Dedifferentiated amniotic fluid mesenchymal stem cell (primary cell): ENCODE results near the gene LONRF2.

ENCODE experiments used
- DNase-seq: peaks from one replicate; pipeline ENCODE4 v3.0.0-alpha.2; 2016; ENCODE audit errors: extremely low spot score

LONRF2 gene

DNA sequence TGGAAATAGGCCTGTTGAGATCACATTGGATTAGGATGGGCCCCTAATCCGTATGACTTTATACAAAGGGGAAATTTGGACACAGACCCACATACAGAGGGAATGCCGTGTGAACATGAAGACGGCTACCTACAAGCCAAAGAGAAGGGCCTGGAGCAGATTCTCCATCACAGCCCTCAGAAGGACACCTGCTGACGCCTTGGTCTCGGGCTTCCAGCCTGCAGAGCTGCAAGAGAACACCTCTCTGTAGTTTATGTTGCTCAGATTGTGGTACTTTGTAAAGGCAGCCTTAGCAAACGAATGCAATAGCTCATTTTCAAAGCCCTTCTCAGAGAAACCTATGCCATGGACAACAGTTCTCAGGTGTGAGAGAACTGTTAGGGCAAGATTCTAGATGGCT, 86.1 kb downstream of the LONRF2 start:
- DNase-seq = no peak

DNA sequence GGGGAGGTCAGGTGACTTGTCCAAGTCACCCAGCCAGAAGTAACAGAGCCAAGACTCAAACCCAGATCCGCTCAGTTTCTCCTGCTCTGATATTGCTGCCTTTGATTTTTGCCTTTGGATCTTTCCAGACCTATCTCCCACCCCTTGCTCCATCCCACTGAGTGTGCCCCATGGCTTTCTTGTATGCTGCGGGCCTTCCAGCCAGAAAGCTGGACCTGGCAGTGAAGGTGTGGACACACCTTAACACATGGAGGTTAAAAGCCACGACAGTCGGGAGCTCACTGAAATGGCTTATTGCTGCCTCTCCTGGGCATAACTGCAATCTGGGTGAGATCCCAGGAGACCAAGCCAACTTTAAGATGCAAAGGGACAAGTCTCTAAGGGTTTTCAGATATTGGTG, 86.7 kb downstream of the LONRF2 start:
- DNase-seq = no peak

DNA sequence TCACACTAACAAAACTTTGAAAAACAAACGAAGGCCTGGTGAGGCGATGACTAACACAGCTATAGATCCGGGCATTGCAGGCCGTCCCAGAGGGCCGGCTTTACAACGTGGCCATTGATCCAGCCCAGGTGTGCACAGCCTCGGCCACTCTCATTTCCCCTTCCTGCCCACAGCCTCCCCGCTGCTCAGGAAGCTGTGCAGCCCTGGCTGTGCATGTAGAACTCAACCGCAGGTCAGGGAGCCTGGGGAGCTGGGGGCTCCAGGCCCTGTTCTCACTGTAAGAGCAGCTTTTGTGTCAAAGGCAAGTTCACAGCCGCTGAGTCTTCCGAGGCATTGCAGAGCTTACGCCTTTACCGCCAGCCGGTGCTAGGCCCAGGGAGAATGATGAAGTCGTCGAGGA, 87.2 kb downstream of the LONRF2 start:
- DNase-seq = no peak

DNA sequence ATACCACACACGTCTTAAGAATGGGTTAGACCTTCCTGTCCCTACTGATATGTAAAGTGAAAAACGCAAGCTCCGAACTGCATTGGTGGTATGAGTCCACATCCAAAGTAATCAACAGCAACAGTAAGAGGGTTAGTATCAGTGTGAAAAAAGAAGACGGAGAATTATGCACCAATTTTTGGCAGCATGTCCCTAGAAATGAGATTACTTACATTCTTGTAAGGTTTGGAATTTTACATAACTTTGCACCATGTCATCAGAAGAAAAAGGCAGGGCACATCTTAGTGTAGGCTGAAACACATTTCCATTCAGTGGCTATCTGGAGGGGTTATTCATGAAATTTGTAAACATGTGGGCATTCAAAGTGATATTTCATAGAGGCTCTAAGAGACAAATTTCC, 88.2 kb downstream of the LONRF2 start:
- DNase-seq = peak; percentile 54

DNA sequence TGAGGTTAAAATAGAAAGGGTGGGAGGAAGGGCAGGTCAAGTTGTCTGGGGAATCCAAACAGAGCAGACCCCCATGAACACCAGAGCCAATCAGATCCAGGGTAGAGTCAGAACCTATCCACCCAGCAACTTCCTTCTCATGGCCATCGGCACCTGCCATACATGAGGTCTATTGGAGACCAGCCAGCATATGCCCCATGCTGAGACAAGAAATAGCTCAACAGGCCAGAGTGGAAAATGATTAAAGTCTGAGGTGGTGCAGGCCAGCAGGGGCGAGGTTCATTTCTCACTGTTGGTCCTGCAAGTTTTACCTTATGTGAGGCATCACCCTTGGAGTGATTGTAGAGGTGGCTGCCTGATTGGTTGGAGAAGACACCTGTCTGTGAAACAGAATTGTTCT, 89.2 kb downstream of the LONRF2 start:
- no peak for DNase-seq

DNA sequence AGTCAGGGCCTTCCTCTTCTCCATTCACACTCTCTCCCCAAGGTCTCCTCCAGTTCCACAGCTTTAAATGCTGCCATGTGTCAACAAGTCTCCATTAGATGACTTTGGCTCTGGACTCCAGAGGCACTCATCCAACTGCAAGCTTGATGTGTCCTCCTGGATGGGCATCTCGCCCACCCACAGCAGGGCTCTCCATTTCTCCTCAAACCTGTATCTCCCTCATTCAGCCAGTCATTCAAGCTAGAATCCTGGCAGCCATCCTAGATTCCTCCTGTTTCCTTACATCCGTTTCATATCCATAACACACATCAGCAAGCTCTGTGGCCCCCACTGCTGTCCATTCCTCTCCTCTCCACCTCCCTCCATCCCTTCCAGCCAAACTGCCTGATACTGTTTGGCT, 91.5 kb downstream of the LONRF2 start:
- no peak for DNase-seq

DNA sequence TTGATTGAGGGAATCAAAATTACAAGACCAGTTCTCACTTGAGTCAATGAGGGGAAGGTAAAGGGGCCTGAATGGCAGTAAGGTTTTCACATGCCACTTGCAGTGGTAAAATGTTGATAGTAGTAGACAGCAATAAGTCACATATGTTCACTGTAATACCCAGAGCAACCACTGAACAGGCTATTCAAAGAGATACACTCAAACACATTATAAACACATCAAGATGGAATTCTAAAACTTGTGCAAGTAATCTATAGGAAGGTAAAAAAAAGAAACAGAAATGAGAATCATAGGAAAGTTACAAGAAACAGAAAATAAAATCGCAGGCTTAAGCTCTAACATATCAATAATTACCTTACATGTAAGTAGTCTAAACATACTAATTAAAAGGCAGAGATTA, 93.3 kb downstream of the LONRF2 start:
- DNase-seq = no peak

DNA sequence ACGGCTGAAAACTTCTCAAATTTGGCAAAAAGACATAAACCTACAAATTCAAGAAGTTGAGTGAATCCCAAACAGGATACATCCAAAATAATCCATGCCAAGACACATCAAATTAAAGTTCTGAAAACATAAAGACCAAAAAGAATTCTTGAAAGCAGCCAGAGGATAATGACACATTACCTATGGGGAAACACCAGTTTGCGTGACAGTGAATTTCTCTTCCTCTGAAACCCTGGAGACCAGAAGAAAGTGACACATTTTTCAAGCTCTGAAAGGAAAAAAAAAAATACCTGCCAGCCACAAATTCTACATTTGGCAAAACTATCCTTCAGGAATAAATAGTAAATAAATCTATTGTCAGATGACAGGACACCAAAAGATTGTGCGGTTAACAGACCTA, 93.9 kb downstream of the LONRF2 start:
- no peak for DNase-seq

DNA sequence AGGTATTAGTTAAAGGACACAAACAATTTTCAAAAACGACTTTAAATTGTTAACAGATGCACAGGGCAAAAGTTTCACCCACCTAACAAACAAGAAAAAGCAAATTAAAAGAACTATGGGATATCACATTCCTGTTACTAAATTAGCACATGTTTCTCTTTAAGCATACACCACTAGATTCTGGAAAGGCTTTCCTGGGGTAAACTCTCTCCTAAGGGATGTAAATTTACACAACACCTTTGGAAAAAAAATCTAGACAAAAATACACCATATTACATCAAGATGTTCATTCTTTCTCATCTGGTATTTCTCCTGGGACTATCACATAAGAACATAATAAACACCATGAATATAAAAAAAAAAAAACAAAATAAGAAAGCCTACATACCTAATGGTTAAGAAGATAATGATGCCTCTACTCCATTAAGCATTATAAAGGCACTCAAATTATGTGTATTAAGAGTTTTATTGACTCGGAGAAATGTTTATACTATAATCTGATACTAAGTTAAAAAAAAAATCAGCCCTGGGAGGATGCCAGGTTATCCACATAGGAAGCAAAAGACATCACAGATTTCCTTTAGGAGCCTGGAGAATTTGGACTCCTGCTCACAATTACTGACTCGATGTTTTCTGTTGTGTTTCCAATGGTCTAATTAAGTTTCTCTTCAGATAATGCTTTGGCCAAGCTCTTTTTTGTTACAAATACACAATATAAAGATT, 97.2 kb downstream of the LONRF2 start:
- no peak for DNase-seq

DNA sequence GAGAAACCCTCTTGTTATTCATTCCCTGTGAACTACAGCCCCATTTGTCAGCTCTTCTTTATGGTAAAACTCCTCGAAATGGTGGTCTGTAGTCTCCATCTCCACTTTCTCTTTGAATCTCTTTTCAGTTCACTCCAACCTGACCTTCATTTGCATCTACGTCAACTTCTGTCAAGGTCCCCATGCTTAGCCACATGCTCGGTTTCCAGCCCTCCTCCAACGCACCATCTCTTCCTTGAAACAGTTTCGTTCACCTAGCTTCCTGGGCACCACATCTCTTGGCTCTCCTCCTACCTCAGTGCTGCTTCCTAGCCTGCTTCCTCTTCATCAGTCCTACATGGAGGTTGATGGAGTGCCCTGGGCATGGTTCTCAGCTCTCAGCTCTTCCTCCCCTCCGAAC, 98.8 kb downstream of the LONRF2 start:
- DNase-seq = no peak
